Spleen (tissue), 11 donors: ENCODE data around the gene TCF7. TPM values are rescaled to one million over a fixed set of nuclear protein-coding genes. Genes with fewer than 3 reads are reported as not detected.

Source experiments
- DNase-seq: peaks from one replicate; pipeline ENCODE4 v3.0.0-alpha.2; 2020
- H3K27ac ChIP-seq, 8 donors: fragments of 200-600 bp; sonication (generic) in 7 of 8; 1 replicate in 4 of 8; 2 replicates in 4 of 8; pipeline versions ENCODE4 v1.5.0 to v1.8.0; 2016 to 2021; ENCODE audit warnings: inconsistent platforms in 4 of 8, mild to moderate bottlenecking in 4 of 8, moderate library complexity in 1 of 8
- H3K27me3 ChIP-seq, 7 donors: fragments of 200-600 bp; sonication (generic) in 6 of 7; replicated peaks in 1 of 7; 1 replicate in 4 of 7; 2 replicates in 3 of 7; pipeline versions ENCODE4 v1.5.0 to v1.8.0; 2016 to 2021; ENCODE audit warnings: inconsistent platforms in 3 of 7, mild to moderate bottlenecking in 1 of 7
- H3K36me3 ChIP-seq, 6 donors: fragments of 200-600 bp; sonication (generic) in 5 of 6; 1 replicate in 4 of 6; 2 replicates in 2 of 6; pipeline versions ENCODE4 v1.5.0 to v1.8.0; 2016 to 2021; ENCODE audit warnings: inconsistent platforms in 2 of 6
- H3K4me1 ChIP-seq, 6 donors: fragments of 200-600 bp; sonication (generic) in 5 of 6; 1 replicate in 3 of 6; 2 replicates in 3 of 6; pipeline versions ENCODE4 v1.5.0 to v1.8.0; 2016 to 2021; ENCODE audit warnings: inconsistent platforms in 3 of 6
- H3K4me3 ChIP-seq, 8 donors: fragments of 200-600 bp; sonication (generic) in 7 of 8; 1 replicate in 4 of 8; 2 replicates in 4 of 8; pipeline versions ENCODE4 v1.5.0 to v1.8.0; 2016 to 2021; ENCODE audit warnings: inconsistent platforms in 4 of 8, mild to moderate bottlenecking in 4 of 8, moderate library complexity in 2 of 8
- H3K9me3 ChIP-seq, 8 donors: fragments of 200-600 bp; sonication (generic) in 7 of 8; 1 replicate in 4 of 8; 2 replicates in 4 of 8; pipeline versions ENCODE4 v1.5.0 to v1.8.0; 2016 to 2021; ENCODE audit warnings: inconsistent platforms in 4 of 8
- POLR2A ChIP-seq, 3 donors: fragments of 450-650 bp; IDR thresholded peaks; one replicate each; pipeline ENCODE4 v1.5.1; 2017; ENCODE audit warnings: antibody characterized with exemption in 3 of 3, mild to moderate bottlenecking in 1 of 3
- POLR2AphosphoS5 ChIP-seq, 3 donors: sonication (generic); formaldehyde crosslinking; IDR thresholded peaks; one replicate each; pipeline ENCODE4 v1.5.1; 2017; ENCODE audit warnings: antibody characterized with exemption in 3 of 3
- WGBS, 5 donors: extraction: QIAGEN DNeasy Blood & Tissue Kit in 3 of 5; methylation state at CpG; one replicate each; pipeline versions ENCODE4 v1.1.5 to v1.1.7; 2013 to 2018; 5-methylcytosine and 5-hydroxymethylcytosine counted together
- intact Hi-C: fragments of 100-400 bp; cut with DNase I; formaldehyde crosslinking; loops from one replicate; pipeline ENCODE4 v1.15.0; 2023; ENCODE audit warnings: low total_unique reads
- polyA plus RNA-seq, 3 donors: library from polyadenylated mRNA; stranded (reverse); fragments of 200-250 nt; gene quantifications; one replicate each; pipeline ENCODE4 v1.2.1, GENCODE V29; 2013
- total RNA-seq, 7 donors: library from RNA; depleted of rRNA in 3 of 7; stranded (reverse); fragments of >200 nt in 3 of 7; fragmentation: NEBNext Ultra II Directional in 4 of 7; extraction: Animal tissue kit (Norgen Biotek cat#: 25700) in 4 of 7; gene quantifications; one replicate each; pipeline versions ENCODE4 v1.1.0 to v1.2.1, GENCODE V29; 2016 to 2021
- TF ChIP-seq, protein P1 (sequence below), 11 experiments: fragments of 200-600 bp in 7 of 11; fragments of 450-650 bp in 4 of 11; sonication (generic) in 4 of 11; IDR thresholded peaks in 8 of 11; conservative IDR thresholded peaks in 3 of 11; 1 replicate in 7 of 11; 2 replicates in 4 of 11; pipeline versions ENCODE4 v1.4.0 to v1.8.0; 2016 to 2021; ENCODE audit warnings: antibody characterized with exemption in 11 of 11, inconsistent platforms in 4 of 11, mild to moderate bottlenecking in 1 of 11
- donor health status: healthy with polysubstance abuse.
- donor health status: DM: no; HTN: no; CAD: no; lungs with moderate emphysema.
- donor health status: DM: no; HTN: no; CAD: no.
- donor health status: Bipolar disorder and iron deficiency.
- donor health status: healthy.
- donor health status: DM: no; HTN: no; CAD: no.
- donor health status: DM: yes; HTN: yes; CAD: no.

TCF7 gene
- total and polyA plus RNA-seq, 10 donors: 13.7 to 88.3 (median 36.8) TPM

GRCh38 chr5:134176511-134177368, 62.3 kb downstream of the TCF7 start, which contains the start of gene SKP1:
Gene SKP1, minus strand, starts transcription at chr5:134176950. Its CDS starts 2,928 bp downstream, at chr5:134174022.
- H3K4me3 ChIP-seq: peak within 1 kb of the TSS; percentile 72 to 97 (median 88)
- TF ChIP-seq POLR2A (IDR thresholded peaks at IDR 0.05) (peak; percentile 66 to 96 (median 84)), POLR2AphosphoS5 (IDR thresholded peaks at IDR 0.05) (peak; percentile 100)
- TF ChIP-seq, protein P1, sequence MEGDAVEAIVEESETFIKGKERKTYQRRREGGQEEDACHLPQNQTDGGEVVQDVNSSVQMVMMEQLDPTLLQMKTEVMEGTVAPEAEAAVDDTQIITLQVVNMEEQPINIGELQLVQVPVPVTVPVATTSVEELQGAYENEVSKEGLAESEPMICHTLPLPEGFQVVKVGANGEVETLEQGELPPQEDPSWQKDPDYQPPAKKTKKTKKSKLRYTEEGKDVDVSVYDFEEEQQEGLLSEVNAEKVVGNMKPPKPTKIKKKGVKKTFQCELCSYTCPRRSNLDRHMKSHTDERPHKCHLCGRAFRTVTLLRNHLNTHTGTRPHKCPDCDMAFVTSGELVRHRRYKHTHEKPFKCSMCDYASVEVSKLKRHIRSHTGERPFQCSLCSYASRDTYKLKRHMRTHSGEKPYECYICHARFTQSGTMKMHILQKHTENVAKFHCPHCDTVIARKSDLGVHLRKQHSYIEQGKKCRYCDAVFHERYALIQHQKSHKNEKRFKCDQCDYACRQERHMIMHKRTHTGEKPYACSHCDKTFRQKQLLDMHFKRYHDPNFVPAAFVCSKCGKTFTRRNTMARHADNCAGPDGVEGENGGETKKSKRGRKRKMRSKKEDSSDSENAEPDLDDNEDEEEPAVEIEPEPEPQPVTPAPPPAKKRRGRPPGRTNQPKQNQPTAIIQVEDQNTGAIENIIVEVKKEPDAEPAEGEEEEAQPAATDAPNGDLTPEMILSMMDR (IDR thresholded peaks at IDR 0.05 in 8 of 11, conservative IDR thresholded peaks at IDR 0.05 in 3 of 11): no peak
- H3K36me3 ChIP-seq: peaks cover 0 to 21% (median 19%) of the 10 kb centered on the region in 6 donors
- peak; percentile 96 for DNase-seq
- H3K9me3 ChIP-seq: no peaks in the 10 kb centered on the region
- 0 to 1% (median 1%) methylated on average over 34 to 92 of the region's 92 CpGs for WGBS, 5 donors
- intact Hi-C loops: loop anchor here (10.0 kb wide), 1 partner anchor 558 kb away; the partner anchor contains the start of gene CAMLG
- H3K27me3 ChIP-seq: no peaks in the 10 kb centered on the region
- peak within 1 kb of the TSS; percentile 97 to 100 (median 99) for H3K27ac ChIP-seq
- H3K4me1 ChIP-seq: peaks cover 25 to 54% (median 38%) of the 10 kb centered on the region in 6 donors

GRCh38 chr5:134177369-134178095, 63.1 kb downstream of the TCF7 start:
- no peaks in the 10 kb centered on the region for H3K9me3 ChIP-seq
- DNase-seq: peak; percentile 81
- peak overlapping the region; percentile 72 to 97 (median 88) for H3K4me3 ChIP-seq
- intact Hi-C loops: loop anchor here (10.0 kb wide), 1 partner anchor 557 kb away; the partner anchor contains the start of gene CAMLG
- 33 to 41% (median 36%) methylated on average over 28 to 29 of the region's 29 CpGs for WGBS, 5 donors
- TF ChIP-seq POLR2AphosphoS5 (IDR thresholded peaks at IDR 0.05) (no peak), POLR2A (IDR thresholded peaks at IDR 0.05) (no peak)
- TF ChIP-seq, protein P1 (IDR thresholded peaks at IDR 0.05 in 8 of 11, conservative IDR thresholded peaks at IDR 0.05 in 3 of 11): no peak
- H3K27ac ChIP-seq: peak overlapping the region; percentile 97 to 100 (median 99)
- H3K4me1 ChIP-seq: peaks cover 22 to 46% (median 37%) of the 10 kb centered on the region in 6 donors
- peaks cover 0 to 13% (median 11%) of the 10 kb centered on the region in 6 donors for H3K36me3 ChIP-seq
- H3K27me3 ChIP-seq: no peaks in the 10 kb centered on the region

DNA sequence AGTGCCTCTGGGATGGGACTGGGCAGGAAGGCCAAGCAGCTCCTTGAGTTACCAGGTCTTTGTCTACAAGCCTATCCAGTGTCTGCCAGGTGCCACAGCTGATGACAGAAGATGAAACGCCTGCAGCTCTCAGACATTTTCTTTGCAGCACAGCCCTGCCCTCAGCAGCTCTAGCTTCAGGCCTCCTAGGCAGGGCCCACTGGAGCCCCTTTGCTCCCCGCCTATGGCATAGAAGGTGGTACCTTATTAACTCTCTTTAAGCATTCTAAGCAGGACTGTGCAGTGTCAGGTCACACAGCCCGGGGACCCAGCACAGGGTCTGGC, 63.6 kb downstream of the TCF7 start:
- Histone ChIP-seq H3K36me3 (peaks cover 0 to 8% (median 6%) of the 10 kb centered on the region in 6 donors), H3K27ac (peak overlapping the region in 2 of 8 donors; percentile 98 to 100), H3K4me1 (peaks cover 22 to 41% (median 36%) of the 10 kb centered on the region in 6 donors), H3K27me3 (no peaks in the 10 kb centered on the region), H3K9me3 (no peaks in the 10 kb centered on the region), H3K4me3 (peak overlapping the region in 5 of 8 donors; percentile 72 to 97 (median 85))
- WGBS, 5 donors: 76 to 91% (median 83%) methylated on average over 3 of the region's 3 CpGs
- TF ChIP-seq, protein P1 (IDR thresholded peaks at IDR 0.05 in 8 of 11, conservative IDR thresholded peaks at IDR 0.05 in 3 of 11): no peak
- TF ChIP-seq POLR2A (IDR thresholded peaks at IDR 0.05): no peak
- no peak for TF ChIP-seq POLR2AphosphoS5 (IDR thresholded peaks at IDR 0.05)
- intact Hi-C loops: loop anchor here (10.0 kb wide), 1 partner anchor 557 kb away; the partner anchor contains the start of gene CAMLG
- DNase-seq: no peak
